Femur (tissue), 1 donor: ENCODE measurements around the gene ARID2.

Experiments
- DNase-seq: peaks from one replicate; pipeline ENCODE4 v3.0.0-alpha.2; 2017

The ARID2 gene

GRCh38 chr12:45872446-45872845 lies 142.9 kb downstream of the ARID2 start:
- no peak for DNase-seq

DNA sequence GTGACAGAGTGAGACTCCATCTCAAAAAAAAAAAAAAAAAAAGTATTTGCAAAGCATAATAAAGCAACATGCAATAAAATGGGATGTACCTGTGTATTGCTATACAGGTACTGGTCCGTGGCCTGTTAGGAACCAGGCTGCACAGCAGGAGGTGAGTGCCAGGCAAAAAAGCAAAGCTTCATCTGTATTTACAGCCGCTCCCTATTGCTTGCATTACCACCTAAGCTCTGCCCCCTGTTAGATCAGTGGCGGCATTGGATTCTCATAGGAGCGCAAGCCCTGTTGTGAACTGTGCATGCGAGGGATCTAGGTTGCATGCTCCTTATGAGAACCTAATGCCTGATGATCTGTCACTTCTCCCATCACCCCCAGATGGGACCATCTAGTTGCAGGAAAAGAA lies 147.6 kb downstream of the ARID2 start:
- no peak for DNase-seq

DNA sequence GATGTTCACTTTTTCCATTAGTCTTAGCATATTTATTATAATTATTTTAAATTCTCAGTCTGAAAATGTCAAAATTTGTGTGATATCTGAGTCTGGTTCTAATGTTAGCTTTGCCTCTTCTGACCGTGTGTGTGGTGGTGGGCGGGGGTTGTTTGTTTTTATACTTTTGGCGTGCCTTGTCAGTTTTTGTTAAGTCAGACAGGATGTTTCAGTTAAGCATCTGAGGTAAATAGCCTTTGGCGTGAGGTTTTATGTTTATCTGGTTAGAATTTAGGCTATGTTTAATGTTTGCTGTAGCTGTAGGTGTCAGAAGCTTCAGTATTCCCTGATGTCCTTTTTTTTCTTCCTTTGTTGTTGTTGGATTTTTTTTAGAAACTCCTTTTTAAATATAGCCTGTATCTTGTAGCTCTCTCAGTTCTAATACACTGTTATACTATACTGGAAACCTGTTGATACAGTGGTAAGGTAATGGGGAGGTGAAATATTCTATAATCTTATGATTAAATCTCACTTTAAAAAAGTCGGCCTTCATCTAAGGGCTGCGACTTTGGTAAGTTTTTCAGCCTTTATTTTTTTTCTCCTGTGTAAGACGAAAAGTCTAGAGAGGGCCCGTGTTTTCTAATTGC lies 149.2 kb downstream of the ARID2 start:
- DNase-seq = no peak

- DNase-seq = no peak
Observed at GRCh38 chr12:45879363-45879895, 149.9 kb downstream of the ARID2 start.

DNA sequence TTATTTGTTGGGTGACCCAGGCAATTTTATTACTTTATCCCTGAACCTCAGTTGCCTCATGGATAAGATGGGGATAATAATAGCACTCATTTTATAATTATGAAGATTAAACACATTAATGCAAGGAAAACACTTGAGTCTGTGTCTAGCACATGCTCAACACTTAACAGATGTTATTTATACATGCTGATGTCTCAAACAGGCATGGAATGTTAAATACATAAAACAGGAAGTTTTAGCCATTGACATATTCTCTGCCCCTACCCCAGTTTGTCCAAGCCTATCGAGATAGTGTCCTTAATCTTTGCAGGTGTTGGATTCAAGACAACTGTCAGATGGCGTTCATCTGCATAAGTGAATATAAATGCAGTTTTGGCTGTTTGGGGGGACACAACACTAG lies 151.0 kb downstream of the ARID2 start:
- no peak for DNase-seq

- DNase-seq = no peak
Observed at GRCh38 chr12:45883187-45883586, 153.7 kb downstream of the ARID2 start.

DNA sequence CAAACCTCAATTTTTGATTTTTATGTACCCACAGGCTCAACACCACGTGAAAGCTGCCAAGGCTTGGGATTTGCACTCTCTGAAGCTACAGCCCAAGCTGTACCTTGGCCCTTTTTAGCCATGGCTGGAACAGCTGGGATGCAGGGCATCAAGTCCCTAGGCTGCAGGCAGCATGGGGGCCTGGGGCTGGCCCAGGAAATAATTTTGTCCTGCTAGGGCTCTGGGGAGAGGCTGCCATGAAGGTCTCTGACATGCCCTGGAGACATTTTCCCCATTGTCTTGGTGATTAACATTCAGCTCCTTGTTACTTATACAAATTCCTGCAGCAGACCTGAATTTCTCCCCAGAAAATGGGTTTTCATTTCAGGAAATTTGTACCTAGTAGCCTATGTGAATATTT lies 157.2 kb downstream of the ARID2 start:
- no peak for DNase-seq

DNA sequence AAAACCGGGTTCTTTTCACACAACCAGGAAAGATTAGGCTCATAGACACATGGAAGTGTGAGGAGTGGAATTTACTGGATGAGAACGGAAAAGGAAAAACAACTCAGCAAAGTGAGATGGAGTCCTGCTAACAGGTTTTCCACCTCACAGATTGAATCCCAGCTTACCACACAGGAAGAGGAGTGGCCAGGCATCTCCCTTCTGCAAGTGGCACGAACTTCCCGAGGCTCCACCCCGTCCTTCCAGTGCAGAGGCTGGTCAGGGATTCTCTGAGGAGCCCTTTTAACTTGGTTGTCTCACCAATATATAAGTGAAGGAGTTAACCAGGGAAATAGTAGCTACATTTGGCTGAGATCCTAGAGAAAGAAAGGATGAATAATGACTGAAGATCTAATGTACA lies 158.0 kb downstream of the ARID2 start:
- no peak for DNase-seq

GRCh38 chr12:45890276-45890675 lies 160.8 kb downstream of the ARID2 start:
- no peak for DNase-seq

GRCh38 chr12:45893240-45893639 lies 163.7 kb downstream of the ARID2 start:
- no peak for DNase-seq

- no peak for DNase-seq
Observed at GRCh38 chr12:45895961-45896360, 166.5 kb downstream of the ARID2 start.

- DNase-seq = no peak
Observed at GRCh38 chr12:45898094-45898493, 168.6 kb downstream of the ARID2 start.

- DNase-seq = no peak
Observed at GRCh38 chr12:45907955-45908354, 178.4 kb downstream of the ARID2 start.

DNA sequence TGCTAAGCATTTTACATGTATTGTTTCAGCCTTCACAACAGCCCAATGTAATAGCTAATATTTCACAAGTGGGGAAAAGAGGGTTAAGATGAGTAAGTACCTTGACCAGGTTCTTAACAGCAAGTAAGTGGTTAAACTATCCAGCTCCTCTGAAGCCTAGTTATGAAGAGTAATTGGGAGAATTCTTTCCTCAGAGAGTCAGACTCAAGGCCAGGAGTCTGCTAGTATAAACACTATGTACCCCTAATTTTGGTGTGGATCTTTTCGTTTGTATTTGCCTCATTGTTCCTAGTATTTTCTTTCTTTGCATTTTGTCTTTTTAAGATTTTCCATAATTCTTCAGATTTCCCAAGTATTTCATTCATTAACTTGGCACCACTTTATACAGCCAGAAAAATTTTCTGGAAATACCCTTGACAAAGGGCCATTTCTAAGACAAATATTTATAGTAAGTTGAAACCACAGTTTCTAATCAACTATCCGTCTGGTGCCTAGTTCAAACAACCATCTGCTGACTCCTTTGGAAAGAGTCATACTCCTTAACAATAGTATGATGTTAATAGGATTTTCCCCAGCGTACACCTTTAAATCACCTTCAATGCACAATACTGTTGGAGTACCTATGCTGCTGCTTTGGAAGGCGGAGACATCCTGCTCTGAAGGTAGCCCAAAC lies 179.7 kb downstream of the ARID2 start:
- DNase-seq = no peak

DNA sequence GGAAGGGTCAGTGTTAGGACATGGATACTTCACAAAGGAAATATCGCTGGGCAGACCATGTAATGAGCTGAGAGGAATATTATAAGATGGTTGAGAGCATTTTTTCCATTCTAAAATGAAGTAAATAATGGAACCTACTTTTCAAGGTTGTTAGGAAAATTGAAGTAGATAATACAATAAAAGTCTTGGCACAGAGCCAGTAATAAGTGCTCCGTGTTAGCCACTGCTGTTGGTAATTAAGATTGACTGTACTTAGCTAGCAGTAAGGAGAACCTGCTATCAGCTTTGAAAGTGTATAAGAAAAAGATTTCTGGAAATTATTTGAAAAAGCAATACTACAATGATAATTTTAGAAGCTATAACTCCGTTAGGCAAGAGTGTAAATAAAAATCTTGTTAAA lies 183.3 kb downstream of the ARID2 start:
- DNase-seq = no peak

DNA sequence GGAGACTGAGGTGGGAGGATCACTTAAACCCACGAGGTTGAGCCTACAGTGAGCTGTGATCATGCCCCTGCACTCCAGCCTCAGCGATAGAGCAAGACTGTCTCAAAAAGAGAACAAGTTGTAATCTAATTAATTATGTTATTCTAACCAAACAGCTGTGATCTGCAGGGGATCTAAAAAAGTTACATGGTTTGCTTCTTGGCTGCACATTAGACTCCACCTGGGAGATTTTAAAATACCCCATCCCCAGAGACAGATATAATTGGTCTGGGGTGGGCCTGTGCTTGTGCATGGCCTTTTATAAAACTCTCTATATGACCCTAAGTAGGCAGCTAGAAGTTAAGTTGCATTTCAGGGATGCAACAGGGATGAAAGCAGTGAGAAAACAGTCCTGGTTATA lies 184.1 kb downstream of the ARID2 start:
- no peak for DNase-seq

DNA sequence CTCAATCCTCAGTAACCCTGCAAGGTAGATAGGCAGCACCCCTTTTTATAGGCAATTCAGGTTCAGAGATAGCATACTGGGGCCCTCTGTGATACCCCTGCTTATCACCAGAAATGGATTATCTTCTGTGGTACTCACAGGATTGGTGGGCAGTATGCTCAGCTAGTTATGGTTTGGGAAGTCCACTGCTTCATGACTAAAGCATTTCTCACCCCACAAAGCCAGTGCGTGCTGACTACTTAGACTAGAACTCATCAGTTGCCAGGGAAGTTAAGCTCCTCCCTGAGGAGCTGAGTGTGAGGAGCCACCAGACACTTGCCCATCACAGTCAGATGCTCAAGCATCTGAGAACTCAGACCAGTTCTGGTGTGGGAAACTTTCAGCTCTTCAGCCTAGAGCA lies 184.6 kb downstream of the ARID2 start:
- no peak for DNase-seq

GRCh38 chr12:45915405-45915804 lies 185.9 kb downstream of the ARID2 start:
- no peak for DNase-seq

- no peak for DNase-seq
Observed at GRCh38 chr12:45918818-45919217, 189.3 kb downstream of the ARID2 start.

DNA sequence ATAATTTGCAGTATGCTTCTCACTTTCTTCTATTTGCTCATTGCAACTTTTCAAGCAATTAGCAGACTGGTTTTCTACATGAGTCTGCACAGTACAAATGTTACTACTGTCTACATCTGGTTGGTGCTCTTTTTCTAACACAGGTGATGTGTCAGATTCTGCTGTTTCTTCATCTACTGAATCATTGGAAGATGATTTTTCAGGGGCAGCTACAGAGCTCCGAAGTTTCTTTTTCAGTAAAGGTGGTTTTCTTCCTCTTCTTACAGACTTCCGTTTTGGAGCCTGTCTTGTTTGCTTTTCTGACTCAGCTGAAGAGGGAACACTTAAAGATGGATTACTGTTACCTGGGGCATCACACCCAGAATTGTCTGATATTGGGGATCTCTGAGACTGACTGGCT lies 198.8 kb downstream of the ARID2 start:
- no peak for DNase-seq

- no peak for DNase-seq
Observed at GRCh38 chr12:45930369-45930768, 200.9 kb downstream of the ARID2 start.

DNA sequence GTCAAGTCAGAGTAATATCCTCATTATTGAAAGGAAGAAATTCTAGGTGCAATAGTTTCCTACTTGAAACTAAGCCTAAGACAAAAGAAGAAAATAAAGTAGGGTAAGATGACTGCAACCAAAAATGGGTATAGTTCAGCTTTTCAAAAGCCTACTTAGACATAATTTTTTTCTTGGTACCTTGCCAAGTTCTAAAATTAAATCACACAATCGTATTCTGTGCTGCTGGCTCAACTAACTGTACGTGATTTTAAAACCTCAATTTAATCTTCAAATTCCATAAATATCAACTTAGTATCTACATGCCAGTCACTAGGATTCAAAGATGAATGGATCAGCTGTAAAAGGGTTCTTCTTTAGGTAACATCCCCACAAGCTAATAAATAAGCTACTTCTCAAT lies 204.0 kb downstream of the ARID2 start:
- no peak for DNase-seq

- DNase-seq = no peak
Observed at GRCh38 chr12:45934956-45935355, 205.4 kb downstream of the ARID2 start.

DNA sequence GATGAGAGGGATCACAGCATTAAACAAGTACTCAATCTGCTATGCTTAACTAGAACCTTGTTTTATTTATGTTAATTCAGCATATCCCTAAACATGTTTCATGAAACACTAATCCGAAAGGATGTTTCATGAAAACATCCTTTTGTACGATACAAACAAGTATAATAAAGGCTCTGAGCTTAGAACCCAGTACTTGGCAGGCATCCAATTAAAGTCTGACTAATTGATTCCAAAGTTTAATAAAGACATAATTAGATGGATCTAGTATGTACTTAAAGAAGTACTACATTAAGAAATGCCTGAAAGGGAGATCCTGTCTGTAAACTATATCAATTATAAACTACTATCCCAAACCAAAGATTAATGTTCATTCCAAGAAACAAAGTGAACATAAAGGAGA lies 209.1 kb downstream of the ARID2 start:
- no peak for DNase-seq

DNA sequence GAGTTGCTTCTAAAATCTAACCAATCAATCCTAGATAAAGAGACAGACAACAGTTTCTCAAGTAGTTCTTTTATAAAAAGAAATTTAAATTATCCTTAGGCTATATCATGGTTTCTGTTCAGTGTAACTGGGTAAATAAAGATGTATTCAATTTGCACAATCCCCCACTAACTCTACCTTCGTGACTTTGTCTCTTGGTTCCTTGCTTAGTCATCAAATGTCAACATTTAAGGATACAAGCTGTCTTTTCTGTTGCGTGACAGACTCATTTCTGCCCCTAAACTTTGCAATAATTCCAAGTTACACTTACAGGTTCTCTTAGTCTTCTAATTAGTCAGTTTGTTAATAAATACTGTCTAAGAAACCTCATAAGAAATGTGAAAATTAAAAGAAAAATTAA lies 210.3 kb downstream of the ARID2 start:
- no peak for DNase-seq
